ENCODE results near the gene DOP1A. TPM values are rescaled to one million over a fixed set of nuclear protein-coding genes. Genes with fewer than 3 reads are reported as not detected.

DOP1A gene
- total RNA-seq, 1 donor from 2014 or later: 15.0 TPM

DNA sequence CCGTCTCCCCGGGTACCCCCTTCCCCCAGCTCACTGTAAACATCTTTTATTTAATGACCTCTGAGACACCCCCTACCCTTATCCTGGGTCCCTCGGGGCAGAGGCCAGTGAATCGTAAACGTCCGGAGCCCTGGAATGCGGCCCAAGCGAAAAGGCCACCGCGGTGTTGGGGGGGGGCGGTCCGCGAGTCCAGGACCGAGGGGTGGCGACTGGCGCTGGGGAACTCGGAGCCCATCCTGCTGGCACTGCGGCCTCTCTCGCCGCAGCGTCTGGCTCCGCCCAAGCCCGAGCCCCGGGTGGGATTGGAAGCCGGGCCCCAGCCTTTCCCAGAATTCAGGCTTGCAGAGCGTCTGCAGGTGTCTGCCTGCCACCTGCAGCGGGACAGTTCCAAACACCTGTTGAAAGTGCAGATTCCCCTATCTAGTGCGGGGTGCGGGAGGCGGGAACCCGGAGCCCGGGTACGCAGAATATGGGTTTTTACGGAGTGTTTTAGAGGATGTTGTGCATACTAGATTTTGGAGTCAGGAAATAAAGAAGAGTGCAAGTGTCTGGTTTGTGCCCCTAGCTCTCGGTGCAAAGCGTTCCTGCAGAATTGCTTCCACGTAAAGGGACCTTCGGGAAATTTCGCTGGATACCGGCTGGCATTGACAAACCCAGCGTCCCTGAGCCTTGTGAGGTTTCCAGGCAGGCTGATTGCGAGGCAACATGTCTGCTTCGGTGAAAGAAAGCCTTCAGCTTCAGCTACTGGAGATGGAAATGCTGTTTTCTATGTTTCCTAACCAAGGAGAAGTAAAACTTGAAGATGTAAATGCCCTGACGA is 126.5 kb downstream of the DOP1A start:
- intact Hi-C loops (cut with micrococcal nuclease): loop anchor here (1.0 to 5.0 kb wide), 6 partner anchors 21 to 1442 kb away; partner anchors contain the start of genes CEP162, CYB5R4, DOP1A and IBTK

GRCh38 chr6:83198486-83199172 is 131.2 kb downstream of the DOP1A start:
- intact Hi-C loops (cut with micrococcal nuclease): no loop called here

DNA sequence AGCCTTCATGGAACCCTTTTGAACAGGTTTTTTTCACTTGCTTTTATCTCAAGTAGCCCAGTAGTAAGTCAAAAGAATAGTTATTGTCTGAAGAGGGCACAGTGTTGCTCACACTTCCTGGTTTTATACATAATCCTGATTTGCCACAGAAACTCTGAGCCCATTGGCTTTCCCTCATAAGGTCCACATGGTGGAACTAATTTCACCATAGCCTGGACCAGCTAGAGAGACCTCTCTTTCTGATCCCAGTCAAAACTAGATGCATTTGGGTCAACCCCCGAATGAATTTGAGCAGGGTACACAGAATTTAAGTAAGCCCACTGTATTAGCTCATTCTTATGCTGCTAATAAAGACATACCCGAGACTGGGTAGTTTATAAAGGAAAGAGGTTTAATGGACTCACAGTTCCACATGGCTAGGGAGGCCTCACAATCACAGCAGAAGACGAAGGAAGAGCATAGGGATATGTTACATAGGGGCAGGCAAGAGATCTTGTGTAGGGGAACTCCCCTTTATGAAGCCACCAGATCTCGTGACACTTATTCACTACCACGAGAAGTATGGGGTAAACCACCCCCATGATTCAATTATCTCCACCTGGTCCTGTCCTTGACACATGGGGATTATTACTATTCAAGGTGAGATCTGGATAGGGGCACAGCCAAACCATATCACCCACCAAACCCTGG is 131.8 kb downstream of the DOP1A start:
- intact Hi-C loops (cut with micrococcal nuclease): no loop called here

DNA sequence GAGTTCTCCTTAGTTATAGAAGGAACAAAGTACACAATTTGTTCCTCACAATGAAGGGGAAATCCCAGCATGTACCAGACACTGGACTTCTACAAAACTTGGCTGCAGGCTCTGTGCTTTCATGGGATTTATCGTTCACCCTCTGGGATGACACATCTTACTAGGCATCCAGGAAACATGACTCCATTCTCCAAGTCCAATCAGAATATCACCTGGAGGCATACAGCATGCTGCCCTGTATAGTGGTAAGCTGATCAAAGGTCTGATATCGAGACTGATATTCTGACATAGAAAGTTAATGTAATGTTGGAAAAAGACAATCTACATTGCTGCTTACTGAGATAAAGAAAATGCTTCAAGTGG is 132.4 kb downstream of the DOP1A start:
- intact Hi-C loops (cut with micrococcal nuclease): no loop called here

- intact Hi-C loops (cut with micrococcal nuclease): no loop called here
Observed at GRCh38 chr6:83202031-83202430, 134.6 kb downstream of the DOP1A start.

DNA sequence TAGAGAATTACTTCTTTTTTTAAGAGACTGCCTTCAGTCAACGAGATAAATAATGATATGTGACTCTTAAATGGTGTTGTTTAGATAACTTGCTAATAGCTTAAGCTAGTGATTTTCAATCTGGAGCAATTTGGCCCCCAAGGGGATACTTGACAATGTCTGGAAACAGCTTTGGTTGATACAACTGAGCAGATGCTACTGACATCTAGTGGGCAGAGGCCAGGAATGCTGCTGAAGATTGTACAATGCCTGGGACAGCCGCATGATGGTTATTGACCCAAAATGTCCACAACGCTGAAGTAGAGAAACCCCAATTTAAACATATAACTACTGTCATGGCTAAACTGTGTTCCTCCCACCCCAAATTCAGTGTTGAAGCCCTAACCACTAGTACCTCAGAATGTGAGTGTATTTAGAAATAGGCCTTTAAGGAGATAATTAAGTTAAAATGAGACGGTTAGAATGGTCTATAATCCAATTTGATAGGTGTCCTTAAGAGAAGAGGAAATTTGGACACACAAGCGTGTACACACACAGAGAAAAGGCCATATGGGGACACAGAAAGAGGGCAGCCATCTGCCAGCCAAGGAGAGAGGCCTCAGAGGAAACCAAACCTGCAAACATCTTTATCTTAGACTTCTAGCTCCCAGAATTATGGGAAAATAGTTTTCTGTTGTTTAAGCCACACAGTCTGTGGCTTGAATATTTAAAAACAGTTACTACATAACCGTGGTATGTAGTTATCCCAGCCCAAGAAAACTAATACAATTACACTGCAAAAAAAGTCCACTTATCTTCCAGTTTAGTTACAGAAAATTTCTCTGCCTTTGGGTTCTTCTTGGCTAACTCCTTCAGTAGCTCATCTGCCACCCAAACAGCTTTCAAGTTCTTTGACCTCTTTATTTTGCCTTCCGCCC is 147.9 kb downstream of the DOP1A start:
- intact Hi-C loops (cut with micrococcal nuclease): loop anchor here (1.0 to 2.0 kb wide), 5 partner anchors 22 to 969 kb away; partner anchors contain the start of genes DOP1A, IBTK, PGM3 and RWDD2A

GRCh38 chr6:83216806-83217205 is 149.3 kb downstream of the DOP1A start:
- intact Hi-C loops (cut with micrococcal nuclease): no loop called here

Other genes starting within 250 kb of the DOP1A start
- 5.3 and 5.4 TPM in 2 replicates for gene UBE3D, start 1.8 kb upstream of the DOP1A start, total RNA-seq
- 16.1 and 20.2 TPM in 2 replicates for gene PGM3, start 125.6 kb downstream of the DOP1A start, total RNA-seq
- gene RWDD2A, start 125.7 kb downstream of the DOP1A start, total RNA-seq: 1.4 TPM in 2 replicates